Small intestine (tissue), 7 donors: ENCODE results near the gene TMEM41B. TPM values are rescaled to one million over a fixed set of nuclear protein-coding genes. Genes with fewer than 3 reads are reported as not detected.
A peak's percentile ranks its signal among the peaks of the same experiment; 100 is the strongest.
"Not testable (repeated sequence)": the region's sequence is repeated elsewhere in the genome, so short reads cannot be mapped to it uniquely, and the experiment has no call there.

Source experiments
- DNase-seq, 2 donors: peaks; one replicate each; pipeline versions ENCODE4 v3.0.0 to v3.0.0-alpha.2; 2013
- FAIRE-seq: peaks from 2 replicates; lab custom pipeline; 2012; peaks lifted over from hg19 to GRCh38; lab: Jason Lieb, UNC
- H3K27ac ChIP-seq, 3 donors: one replicate each; pipeline ENCODE4 v1.5.1; 2013; ENCODE audit warnings: low read length in 2 of 3, mild to moderate bottlenecking in 2 of 3, control low read depth in 1 of 3, inconsistent platforms in 1 of 3, low read depth in 1 of 3, moderate library complexity in 1 of 3
- H3K27me3 ChIP-seq, 3 donors: one replicate each; pipeline ENCODE4 v1.6.1; 2013; ENCODE audit warnings: low read length in 3 of 3, inconsistent platforms in 1 of 3; ENCODE audit not compliant: control insufficient read depth in 3 of 3, insufficient read depth in 3 of 3
- H3K36me3 ChIP-seq, 3 donors: one replicate each; pipeline ENCODE4 v1.6.1; 2013; ENCODE audit warnings: low read length in 3 of 3, inconsistent platforms in 1 of 3, low read depth in 1 of 3, mild to moderate bottlenecking in 1 of 3, moderate library complexity in 1 of 3; ENCODE audit not compliant: control insufficient read depth in 3 of 3, insufficient read depth in 2 of 3
- H3K4me1 ChIP-seq, 3 donors: one replicate each; pipeline ENCODE4 v1.6.1; 2013; ENCODE audit warnings: low read length in 2 of 3, inconsistent platforms in 1 of 3, low read depth in 1 of 3, mild to moderate bottlenecking in 1 of 3, moderate library complexity in 1 of 3; ENCODE audit not compliant: control insufficient read depth in 3 of 3, insufficient read depth in 2 of 3
- H3K4me3 ChIP-seq, 3 donors: one replicate each; pipeline ENCODE4 v1.5.1; 2013; ENCODE audit warnings: low read length in 3 of 3, control low read depth in 1 of 3, inconsistent platforms in 1 of 3, low read depth in 1 of 3, mild to moderate bottlenecking in 1 of 3, moderate library complexity in 1 of 3
- H3K9me3 ChIP-seq, 2 donors: one replicate each; pipeline ENCODE4 v1.6.1; 2013; ENCODE audit warnings: low read depth in 1 of 2, low read length in 1 of 2; ENCODE audit not compliant: control insufficient read depth in 2 of 2, insufficient read depth in 1 of 2
- WGBS, 3 donors: extraction: QIAGEN DNeasy Blood & Tissue Kit; methylation state at CpG; one replicate each; pipeline ENCODE4 v1.1.7; 2013; 5-methylcytosine and 5-hydroxymethylcytosine counted together
- polyA plus RNA-seq, 4 donors: library from polyadenylated mRNA; stranded (reverse) in 3 of 4; unstranded in 1 of 4; fragments of 200-250 nt in 3 of 4; fragments of 120-200 nt in 1 of 4; gene quantifications; one replicate each; pipeline versions ENCODE4 v1.2.1 to v1.2.3, GENCODE V29; 2013
- donor health status: healthy with polysubstance abuse.
- donor health status: control.
- donor health status: control.
- donor health status: Bipolar disorder and iron deficiency.
- donor health status: healthy.

Gene TMEM41B
- polyA plus RNA-seq, 4 donors: 16.5 to 36.0 (median 20.8) TPM

GRCh38 chr11:9259981-9260837 lies 54.2 kb downstream of the TMEM41B start:
- Histone ChIP-seq H3K27ac (no peak overlapping the region), H3K4me1 (no peaks in the 10 kb centered on the region), H3K4me3 (no peak overlapping the region), H3K27me3 (no peaks in the 10 kb centered on the region), H3K9me3 (no peaks in the 10 kb centered on the region), H3K36me3 (peaks cover 0 to under 1% (median 0%) of the 10 kb centered on the region in 3 donors)
- FAIRE-seq (no peak), DNase-seq (no peak)
- 69 to 86% (median 82%) methylated on average over 4 of the region's 4 CpGs for WGBS, 3 donors

- not testable (repeated sequence) for FAIRE-seq, DNase-seq, H3K27me3 ChIP-seq, H3K9me3 ChIP-seq, H3K36me3 ChIP-seq, H3K4me3 ChIP-seq, H3K27ac ChIP-seq, H3K4me1 ChIP-seq
- 90 to 97% (median 91%) methylated on average over 4 of the region's 4 CpGs for WGBS, 3 donors
Observed at GRCh38 chr11:9258279-9258678, 56.1 kb downstream of the TMEM41B start.

GRCh38 chr11:9254416-9254815 lies 60.0 kb downstream of the TMEM41B start:
- H3K27ac ChIP-seq: no peak overlapping the region

GRCh38 chr11:9253086-9253485 lies 61.3 kb downstream of the TMEM41B start:
- Histone ChIP-seq H3K4me3 (no peak overlapping the region), H3K27me3 (no peaks in the 10 kb centered on the region), H3K4me1 (peaks cover 0 to 4% (median 0%) of the 10 kb centered on the region in 3 donors), H3K9me3 (no peaks in the 10 kb centered on the region), H3K36me3 (peaks cover 0 to 3% (median 0%) of the 10 kb centered on the region in 3 donors), H3K27ac (no peak overlapping the region)
- no peak for FAIRE-seq
- no peak for DNase-seq
- WGBS, 3 donors: 72 to 90% (median 88%) methylated on average over 3 of the region's 3 CpGs

More at GRCh38 chr11:9254416-9254815, 60.0 kb downstream of the TMEM41B start:
- WGBS, 3 donors: 89 to 94% (median 91%) methylated on average over 3 of the region's 3 CpGs
- no peak overlapping the region for H3K4me3 ChIP-seq
- H3K36me3 ChIP-seq: peaks cover 0 to 3% (median 0%) of the 10 kb centered on the region in 3 donors
- no peaks in the 10 kb centered on the region for H3K27me3 ChIP-seq
- no peaks in the 10 kb centered on the region for H3K9me3 ChIP-seq
- no peak for DNase-seq
- H3K4me1 ChIP-seq: peaks cover 0 to 4% (median 0%) of the 10 kb centered on the region in 3 donors
- FAIRE-seq: no peak

GRCh38 chr11:9251311-9251710 lies 63.1 kb downstream of the TMEM41B start:
- no peaks in the 10 kb centered on the region for H3K9me3 ChIP-seq
- no peak for FAIRE-seq
- H3K27me3 ChIP-seq: no peaks in the 10 kb centered on the region
- 79 to 86% (median 84%) methylated on average over 3 of the region's 3 CpGs for WGBS, 3 donors
- no peak for DNase-seq
- H3K4me3 ChIP-seq: no peak overlapping the region
- peaks cover 0 to 3% (median 0%) of the 10 kb centered on the region in 3 donors for H3K36me3 ChIP-seq
- H3K4me1 ChIP-seq: peaks cover 0 to 4% (median 0%) of the 10 kb centered on the region in 3 donors
- no peak overlapping the region for H3K27ac ChIP-seq

- H3K9me3 ChIP-seq: no peaks in the 10 kb centered on the region
- no peak overlapping the region for H3K27ac ChIP-seq
- peaks cover 0 to 1% (median 0%) of the 10 kb centered on the region in 3 donors for H3K36me3 ChIP-seq
- H3K4me1 ChIP-seq: peaks cover 0 to 4% (median 0%) of the 10 kb centered on the region in 3 donors
- DNase-seq (peak in 1 of 2 donors; percentile 20), FAIRE-seq (no peak)
- no peaks in the 10 kb centered on the region for H3K27me3 ChIP-seq
- no peak overlapping the region for H3K4me3 ChIP-seq
- 32 to 63% (median 51%) methylated on average over 2 of the region's 2 CpGs for WGBS, 3 donors
Observed at GRCh38 chr11:9250139-9250582, 64.2 kb downstream of the TMEM41B start.

- FAIRE-seq: no peak
Observed at GRCh38 chr11:9249252-9249651, 65.1 kb downstream of the TMEM41B start.

GRCh38 chr11:9247863-9248262 lies 66.5 kb downstream of the TMEM41B start:
- 95% methylated on average over 3 of the region's 3 CpGs for WGBS, 3 donors
- no peak overlapping the region for H3K4me3 ChIP-seq
- no peak for FAIRE-seq
- no peaks in the 10 kb centered on the region for H3K36me3 ChIP-seq
- no peaks in the 10 kb centered on the region for H3K27me3 ChIP-seq
- H3K9me3 ChIP-seq: no peaks in the 10 kb centered on the region
- no peak for DNase-seq
- H3K27ac ChIP-seq: no peak overlapping the region
- H3K4me1 ChIP-seq: peaks cover 0 to 4% (median 0%) of the 10 kb centered on the region in 3 donors

More at GRCh38 chr11:9249252-9249651, 65.1 kb downstream of the TMEM41B start:
- 96% methylated on average over 7 of the region's 7 CpGs for WGBS, 3 donors
- Histone ChIP-seq H3K27ac (no peak overlapping the region), H3K27me3 (no peaks in the 10 kb centered on the region), H3K9me3 (no peaks in the 10 kb centered on the region), H3K36me3 (no peaks in the 10 kb centered on the region), H3K4me3 (no peak overlapping the region), H3K4me1 (peaks cover 0 to 4% (median 0%) of the 10 kb centered on the region in 3 donors)
- DNase-seq: no peak
